ENCODE measurements around the gene PRSS3. TPM values are rescaled to one million over a fixed set of nuclear protein-coding genes. Genes with fewer than 3 reads are reported as not detected.

Gene PRSS3
- total and polyA plus RNA-seq, 9 of the 15 experiments (the other 6 are each of a cell fraction or from before 2014, with no cell fraction given) = 0.35 to 0.42 TPM; not detected in 7

- H3K4me2 ChIP-seq (ENCODE audit: insufficient read depth, low read length) = no peak overlapping the region
- H3K9ac ChIP-seq (ENCODE audit: insufficient read depth in 1 of 2, low read depth in 2 of 2, low read length in 2 of 2) = no peak overlapping the region
- H4K20me1 ChIP-seq (replicated peaks; ENCODE audit: control insufficient read depth, insufficient read depth, low read length) = no peaks in the 10 kb centered on the region
- TF ChIP-seq STAT5B (CRISPR knock-in tag; IDR thresholded peaks at IDR 0.05) (no peak), PHTF2 (CRISPR knock-in tag; IDR thresholded peaks at IDR 0.05) (no peak), ZC3H8 (IDR thresholded peaks at IDR 0.05) (no peak), ZKSCAN8 (CRISPR knock-in tag; IDR thresholded peaks at IDR 0.05) (no peak), TBL1XR1 (IDR thresholded peaks at IDR 0.05; ENCODE audit: low read length in 2 of 2) (no peak), CREB1 (IDR thresholded peaks at IDR 0.05) (no peak), CREB1 (CRISPR knock-in tag; IDR thresholded peaks at IDR 0.05) (no peak), GTF2A2 (tag; IDR thresholded peaks at IDR 0.05) (no peak), LEF1 (IDR thresholded peaks at IDR 0.05) (no peak), RFX7 (CRISPR knock-in tag; IDR thresholded peaks at IDR 0.05) (no peak), ZNF717 (CRISPR knock-in tag; IDR thresholded peaks at IDR 0.05) (no peak), POU5F1 (IDR thresholded peaks at IDR 0.05; ENCODE audit: borderline replicate concordance, low read depth, low read length, partially characterized antibody) (no peak), CBFB (CRISPR knock-in tag; IDR thresholded peaks at IDR 0.05) (no peak)
- no peaks in the 10 kb centered on the region for H3K9me1 ChIP-seq (ENCODE audit: control insufficient read depth, insufficient read depth, low read length)
- H2AFZ ChIP-seq (ENCODE audit: low read depth, low read length) = no peak overlapping the region
- no peak overlapping the region for H3K4me3 ChIP-seq
- no peak for ATAC-seq
- no peaks in the 10 kb centered on the region for H3K79me2 ChIP-seq (ENCODE audit: control insufficient read depth, insufficient read depth, low read length)
- peaks cover 0 to 10% of the 10 kb centered on the region in 2 experiments; a peak in 3 of 5 replicates for H3K4me1 ChIP-seq (replicated peaks in 1 of 2; ENCODE audit: control insufficient read depth in 2 of 2, insufficient read depth in 2 of 2, low read length in 2 of 2)
- in situ Hi-C loops (cut with MboI) = no loop called here
- no peaks in the 10 kb centered on the region for H3K36me3 ChIP-seq (ENCODE audit: control insufficient read depth, insufficient read depth, low read length)
- WGBS (ENCODE audit: insufficient coverage, low coverage, missing lambda C conversion rate) = 54% methylated on average over 1 of the region's 1 CpG
- intact Hi-C loops (cut with micrococcal nuclease) = no loop called here
- no peaks in the 10 kb centered on the region for H3K27me3 ChIP-seq (ENCODE audit: control insufficient read depth in 2 of 2, insufficient read depth in 2 of 2, low read length in 2 of 2)
- no TSS peak for BruUV-seq (replicated peaks)
- no peak for DNase-seq (ENCODE audit: extremely low read depth in 1 of 4, low spot score in 3 of 4)
- CTCF ChIA-PET (ENCODE audit: low intra/inter-chr PET ratio) = no interaction called here
- POLR2A ChIA-PET = no interaction called here
- H3K9me3 ChIP-seq (replicated peaks; ENCODE audit: control insufficient read depth, insufficient read depth, low read depth, low read length) = no peaks in the 10 kb centered on the region
- FAIRE-seq = no peak
- H3K27ac ChIP-seq (ENCODE audit: extremely low read depth, low read depth, low read length) = no peak overlapping the region
Measured at GRCh38 chr9:33809506-33809905, 14.1 kb downstream of the PRSS3 start.
